ENCODE data around the gene ADAMTS16.

Gene ADAMTS16

GRCh38 chr5:5209510-5210286 is 69.6 kb downstream of the ADAMTS16 start:
- peak overlapping the region; percentile 76 for H3K27ac ChIP-seq
- no peak for TF ChIP-seq CTCF (conservative IDR thresholded peaks at IDR 0.05)

- TF ChIP-seq CTCF (conservative IDR thresholded peaks at IDR 0.05) = no peak
These were observed 77.2 kb downstream of the ADAMTS16 start for GRCh38 chr5:5217371-5217770.

GRCh38 chr5:5218396-5218795 is 78.3 kb downstream of the ADAMTS16 start:
- TF ChIP-seq CTCF (conservative IDR thresholded peaks at IDR 0.05) = no peak
- no peak overlapping the region for H3K27ac ChIP-seq

More at GRCh38 chr5:5217371-5217770, 77.2 kb downstream of the ADAMTS16 start:
- no peak overlapping the region for H3K27ac ChIP-seq

GRCh38 chr5:5219541-5219940 is 79.4 kb downstream of the ADAMTS16 start:
- TF ChIP-seq CTCF (conservative IDR thresholded peaks at IDR 0.05) = no peak
- H3K27ac ChIP-seq = no peak overlapping the region

GRCh38 chr5:5220901-5221631 is 80.9 kb downstream of the ADAMTS16 start:
- no peak overlapping the region for H3K27ac ChIP-seq
- no peak for TF ChIP-seq CTCF (conservative IDR thresholded peaks at IDR 0.05)

- H3K27ac ChIP-seq = no peak overlapping the region
These were observed 81.6 kb downstream of the ADAMTS16 start for GRCh38 chr5:5221724-5222123.

More at GRCh38 chr5:5221724-5222123, 81.6 kb downstream of the ADAMTS16 start:
- TF ChIP-seq CTCF (conservative IDR thresholded peaks at IDR 0.05) = no peak
